Peyer's patch (tissue), 4 donors: ENCODE data around the gene KDM2A.
A peak's percentile ranks its signal among the peaks of the same experiment; 100 is the strongest.

ENCODE experiments used
- POLR2A ChIP-seq, 2 donors: fragments of 450-650 bp; IDR thresholded peaks; one replicate each; pipeline ENCODE4 v1.5.1; 2017; ENCODE audit warnings: antibody characterized with exemption in 2 of 2, mild to moderate bottlenecking in 2 of 2, moderate library complexity in 2 of 2
- TF ChIP-seq, protein P1 (sequence below), 6 experiments: fragments of 450-650 bp in 4 of 6; fragments of 200-600 bp in 2 of 6; sonication (generic) in 1 of 6; IDR thresholded peaks; one replicate each; pipeline ENCODE4 v1.5.1; 2017 to 2019; ENCODE audit warnings: antibody characterized with exemption in 6 of 6, mild to moderate bottlenecking in 3 of 6, moderate library complexity in 1 of 6

DNA sequence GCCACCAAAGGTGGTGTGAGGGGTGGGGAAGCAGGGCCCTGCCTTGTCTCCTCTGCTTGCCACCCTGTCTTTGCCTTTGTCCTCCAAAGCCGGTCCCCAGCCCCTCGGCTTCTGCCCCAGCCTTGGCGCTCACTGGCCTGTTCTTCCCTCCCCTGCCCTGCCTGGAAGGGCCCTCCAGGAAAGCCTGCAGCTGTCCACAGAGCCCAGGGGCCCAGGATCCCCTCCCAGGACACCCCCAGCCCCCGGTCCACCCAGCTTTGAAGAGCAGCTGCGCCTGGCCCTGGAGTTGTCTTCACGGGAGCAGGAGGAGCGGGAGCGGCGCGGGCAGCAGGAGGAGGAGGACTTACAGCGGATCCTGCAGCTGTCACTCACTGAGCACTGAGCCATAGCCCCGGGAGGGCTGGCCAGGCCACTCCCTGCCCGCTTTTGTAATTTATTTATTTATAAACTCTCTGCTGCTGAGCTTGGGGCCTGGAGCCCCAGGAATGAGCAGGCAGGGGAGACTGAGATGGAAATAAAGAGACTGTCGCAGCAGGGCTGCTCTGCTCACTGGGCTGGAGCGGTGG lies 183.0 kb downstream of the KDM2A start:
- TF ChIP-seq, protein P1, sequence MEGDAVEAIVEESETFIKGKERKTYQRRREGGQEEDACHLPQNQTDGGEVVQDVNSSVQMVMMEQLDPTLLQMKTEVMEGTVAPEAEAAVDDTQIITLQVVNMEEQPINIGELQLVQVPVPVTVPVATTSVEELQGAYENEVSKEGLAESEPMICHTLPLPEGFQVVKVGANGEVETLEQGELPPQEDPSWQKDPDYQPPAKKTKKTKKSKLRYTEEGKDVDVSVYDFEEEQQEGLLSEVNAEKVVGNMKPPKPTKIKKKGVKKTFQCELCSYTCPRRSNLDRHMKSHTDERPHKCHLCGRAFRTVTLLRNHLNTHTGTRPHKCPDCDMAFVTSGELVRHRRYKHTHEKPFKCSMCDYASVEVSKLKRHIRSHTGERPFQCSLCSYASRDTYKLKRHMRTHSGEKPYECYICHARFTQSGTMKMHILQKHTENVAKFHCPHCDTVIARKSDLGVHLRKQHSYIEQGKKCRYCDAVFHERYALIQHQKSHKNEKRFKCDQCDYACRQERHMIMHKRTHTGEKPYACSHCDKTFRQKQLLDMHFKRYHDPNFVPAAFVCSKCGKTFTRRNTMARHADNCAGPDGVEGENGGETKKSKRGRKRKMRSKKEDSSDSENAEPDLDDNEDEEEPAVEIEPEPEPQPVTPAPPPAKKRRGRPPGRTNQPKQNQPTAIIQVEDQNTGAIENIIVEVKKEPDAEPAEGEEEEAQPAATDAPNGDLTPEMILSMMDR (IDR thresholded peaks at IDR 0.05), result no peak
- peak; percentile 33 to 60 for TF ChIP-seq POLR2A (IDR thresholded peaks at IDR 0.05)
